Renal cortex interstitium (tissue), 11 donors: Measurements from ENCODE around the gene ZNF462. TPM values are rescaled to one million over a fixed set of nuclear protein-coding genes. Genes with fewer than 3 reads are reported as not detected.
A peak's percentile ranks its signal among the peaks of the same experiment; 100 is the strongest.

Experiments used
- DNase-seq, 11 donors: peaks; one replicate each; pipeline ENCODE4 v3.0.0-alpha.2; 2013; ENCODE audit warnings: low read depth in 9 of 11, low spot score in 4 of 11; ENCODE audit errors: extremely low read depth in 1 of 11
- polyA plus RNA-seq, 3 donors: library from polyadenylated mRNA; unstranded; fragments of 120-200 nt; gene quantifications; one replicate each; pipeline ENCODE4 v1.2.1, GENCODE V29; 2013; ENCODE audit not compliant: insufficient read length in 3 of 3

Gene ZNF462
- polyA plus RNA-seq, 3 donors = 23.2 to 34.4 (median 26.6) TPM

GRCh38 chr9:106936680-106937079 lies 73.7 kb downstream of the ZNF462 start:
- DNase-seq = no peak

GRCh38 chr9:106941916-106942315 lies 79.0 kb downstream of the ZNF462 start:
- DNase-seq = no peak

GRCh38 chr9:106945727-106946660 lies 83.0 kb downstream of the ZNF462 start:
- no peak for DNase-seq

GRCh38 chr9:106947106-106947900 lies 84.3 kb downstream of the ZNF462 start:
- no peak for DNase-seq

GRCh38 chr9:106953174-106953573 lies 90.2 kb downstream of the ZNF462 start:
- DNase-seq = no peak

GRCh38 chr9:106954558-106954957 lies 91.6 kb downstream of the ZNF462 start:
- no peak for DNase-seq

- no peak for DNase-seq
Observed at GRCh38 chr9:106954974-106955850, 92.2 kb downstream of the ZNF462 start.

- DNase-seq = no peak
Observed at GRCh38 chr9:106956971-106957370, 94.0 kb downstream of the ZNF462 start.

GRCh38 chr9:106958955-106959657 lies 96.1 kb downstream of the ZNF462 start:
- DNase-seq = no peak

GRCh38 chr9:106960258-106960657 lies 97.3 kb downstream of the ZNF462 start:
- no peak for DNase-seq

- DNase-seq = no peak
Observed at GRCh38 chr9:106961623-106962022, 98.7 kb downstream of the ZNF462 start.

- no peak for DNase-seq
Observed at GRCh38 chr9:106962122-106962521, 99.2 kb downstream of the ZNF462 start.

GRCh38 chr9:106962615-106963363 lies 99.8 kb downstream of the ZNF462 start:
- DNase-seq = peak in 6 of 11 donors; percentile 3 to 35 (median 23)

- DNase-seq = no peak
Observed at GRCh38 chr9:106963684-106964083, 100.7 kb downstream of the ZNF462 start.

- DNase-seq = no peak
Observed at GRCh38 chr9:106964329-106964728, 101.4 kb downstream of the ZNF462 start.

- DNase-seq = no peak
Observed at GRCh38 chr9:106964822-106965525, 102.0 kb downstream of the ZNF462 start.

- DNase-seq = no peak
Observed at GRCh38 chr9:106966481-106966880, 103.5 kb downstream of the ZNF462 start.
